AG08395 (cell line): Measurements from ENCODE around the gene BIRC7.

Experiments used
- DNase-seq: peaks from one replicate; pipeline ENCODE4 v3.0.0; 2012; ENCODE audit warnings: mixed read lengths, low spot score

Gene BIRC7

GRCh38 chr20:63265891-63266515, 30.3 kb downstream of the BIRC7 start:
- peak; percentile 88 for DNase-seq

DNA sequence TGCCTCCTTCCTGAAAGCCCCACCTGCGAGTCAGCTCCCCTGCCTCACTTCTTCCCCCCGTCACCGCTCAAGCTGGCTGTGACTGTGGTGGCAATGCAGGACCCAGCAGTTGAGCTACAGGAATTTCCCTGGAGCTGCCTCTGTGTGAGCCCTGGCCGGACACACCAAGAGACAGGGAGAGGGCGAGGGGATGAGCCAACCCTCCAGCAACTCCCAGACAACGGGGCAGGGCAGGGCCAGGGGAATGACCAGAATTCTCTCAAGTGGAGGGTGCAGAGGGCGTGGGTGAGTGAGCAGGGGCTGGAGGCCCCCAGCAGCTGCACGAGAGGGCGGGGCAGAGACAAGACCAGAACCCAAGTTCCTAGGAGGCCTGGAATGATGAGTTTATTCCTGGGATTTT, 32.0 kb downstream of the BIRC7 start:
- DNase-seq = no peak

DNA sequence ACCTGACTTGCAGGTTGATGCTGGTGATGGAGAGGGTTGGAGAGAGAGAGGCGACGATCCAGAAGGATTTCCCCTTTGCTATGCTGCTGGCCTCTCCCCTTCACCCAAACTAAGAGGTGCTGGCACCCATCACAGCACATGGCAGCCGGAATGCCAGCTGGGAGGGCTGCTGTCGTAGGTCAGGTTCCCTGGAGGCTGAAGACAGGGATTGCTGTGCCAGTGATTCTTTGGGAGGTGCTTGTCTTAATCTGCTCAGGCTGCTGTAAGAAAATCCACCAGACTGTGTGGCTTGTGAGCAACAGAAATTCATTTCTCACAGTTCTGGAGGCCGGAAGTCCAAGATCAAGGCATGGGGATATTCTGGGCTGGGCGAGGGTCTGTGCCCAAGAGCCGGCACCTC, 32.6 kb downstream of the BIRC7 start:
- no peak for DNase-seq

DNA sequence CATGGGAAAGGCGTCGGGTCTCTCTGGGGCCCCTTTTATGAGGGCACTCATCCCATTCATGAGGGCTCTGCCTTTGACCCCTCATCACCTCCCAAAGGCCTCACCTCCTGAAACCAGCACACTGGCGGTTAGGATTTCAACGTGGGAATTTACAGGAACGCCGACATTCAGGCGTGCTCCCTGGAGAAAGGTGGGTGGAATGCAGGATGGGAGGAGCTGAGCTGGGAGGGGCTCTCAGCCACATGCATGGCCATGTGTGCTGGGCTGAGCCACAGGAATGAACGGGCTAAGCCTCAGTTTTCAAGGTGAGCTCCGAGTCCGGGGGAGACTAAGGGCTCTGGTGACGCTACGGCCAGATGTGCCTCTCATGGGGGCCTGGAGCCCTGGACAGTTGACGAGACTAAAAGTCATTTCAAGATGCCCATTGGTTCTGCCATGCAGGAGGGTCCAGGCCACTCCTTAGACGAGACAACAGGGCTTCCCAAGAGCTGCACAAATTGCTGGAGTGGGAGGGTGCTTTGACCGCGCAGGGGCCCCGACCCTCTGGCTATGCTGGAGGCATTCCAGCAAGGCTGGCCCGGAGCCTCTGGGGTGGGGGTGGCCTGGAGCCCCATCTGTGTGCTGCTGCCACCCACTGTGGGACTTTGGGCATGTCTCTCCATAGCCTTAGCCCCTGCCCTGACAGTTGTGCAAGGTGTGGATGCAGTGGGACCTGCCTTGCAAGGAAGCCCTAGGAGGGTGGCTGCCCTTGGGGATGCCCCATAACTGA, 33.1 kb downstream of the BIRC7 start:
- no peak for DNase-seq

DNA sequence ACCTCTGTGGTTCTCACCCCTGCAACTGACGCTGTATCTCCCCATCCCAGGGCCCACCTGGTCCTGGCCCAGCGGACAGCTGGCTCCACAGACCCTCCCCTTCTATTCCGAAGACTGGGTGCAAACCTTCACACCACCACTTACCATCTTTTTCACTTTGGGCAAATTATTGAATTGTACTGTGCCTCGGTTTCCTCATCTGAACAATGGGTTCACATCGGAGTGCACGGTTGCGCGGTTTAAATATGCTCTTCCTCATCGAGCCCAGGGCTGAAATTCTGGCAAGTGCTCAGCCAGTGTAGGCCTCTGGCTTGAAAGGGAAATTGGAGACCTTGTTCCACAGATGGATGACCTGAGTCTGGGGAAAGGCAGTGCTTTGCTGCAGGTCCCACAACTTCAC, 34.0 kb downstream of the BIRC7 start:
- no peak for DNase-seq

DNA sequence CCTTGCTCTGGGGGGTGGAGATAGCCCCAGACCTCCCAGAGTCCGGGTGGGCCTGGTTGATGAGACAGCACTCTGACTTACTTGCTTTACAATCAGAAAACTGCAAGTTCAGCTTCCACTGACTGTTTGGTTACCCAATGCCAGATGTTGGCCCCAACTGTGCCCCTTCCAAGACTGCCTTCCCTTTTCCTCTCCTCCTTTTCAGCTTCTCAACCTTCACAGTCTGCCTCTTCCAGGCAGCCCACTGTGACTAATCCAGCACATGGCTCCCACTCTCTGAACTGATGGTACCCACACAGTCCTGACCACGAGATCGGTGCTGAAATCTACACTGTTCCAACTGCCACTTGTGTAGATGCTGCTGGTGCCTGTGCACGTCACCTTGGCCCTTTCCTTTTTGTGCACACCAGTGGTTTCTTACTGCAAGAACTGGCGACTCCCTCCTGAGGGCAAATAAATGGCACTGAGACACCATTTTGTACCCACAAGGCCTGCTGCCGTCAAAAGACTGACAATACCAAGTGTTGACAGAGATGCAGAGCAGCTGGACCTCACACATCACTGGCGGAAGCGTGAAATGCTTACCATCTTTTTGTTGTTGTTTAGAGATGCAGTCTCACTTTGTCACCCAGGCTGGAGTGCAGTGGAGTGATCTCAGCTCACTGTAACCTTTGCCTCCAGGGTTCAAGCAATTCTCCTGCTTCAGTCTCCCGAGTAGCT, 35.1 kb downstream of the BIRC7 start:
- DNase-seq = no peak

- peak; percentile 97 for DNase-seq
Observed at GRCh38 chr20:63272105-63273058, 36.7 kb downstream of the BIRC7 start, which contains the start of gene ARFGAP1. TSS of gene ARFGAP1 (plus strand) at chr20:63272813. CDS start at chr20:63275581, 2,768 bp downstream.

- DNase-seq = no peak
Observed at GRCh38 chr20:63273059-63273579, 37.4 kb downstream of the BIRC7 start.

GRCh38 chr20:63273635-63274380, 38.1 kb downstream of the BIRC7 start:
- peak; percentile 79 for DNase-seq

GRCh38 chr20:63274381-63275228, 38.9 kb downstream of the BIRC7 start:
- no peak for DNase-seq

DNA sequence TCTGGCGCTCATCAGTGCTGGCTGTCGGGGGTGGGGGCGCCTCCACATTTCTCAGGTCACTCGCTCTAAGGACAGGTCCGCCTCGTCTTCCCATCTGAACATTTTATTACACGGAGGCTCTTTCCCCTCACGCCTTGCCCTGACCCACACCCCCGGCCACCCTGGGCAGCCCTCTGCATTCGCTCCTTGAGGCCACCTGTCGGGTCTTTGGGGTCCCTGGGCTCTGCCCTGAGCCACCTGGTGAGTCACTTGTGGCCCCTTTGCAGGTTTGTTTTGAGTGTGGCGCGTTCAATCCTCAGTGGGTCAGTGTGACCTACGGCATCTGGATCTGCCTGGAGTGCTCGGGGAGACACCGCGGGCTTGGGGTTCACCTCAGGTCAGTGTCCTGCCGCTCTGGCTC, 40.1 kb downstream of the BIRC7 start:
- no peak for DNase-seq

GRCh38 chr20:63276956-63277355, 41.3 kb downstream of the BIRC7 start:
- DNase-seq = no peak

DNA sequence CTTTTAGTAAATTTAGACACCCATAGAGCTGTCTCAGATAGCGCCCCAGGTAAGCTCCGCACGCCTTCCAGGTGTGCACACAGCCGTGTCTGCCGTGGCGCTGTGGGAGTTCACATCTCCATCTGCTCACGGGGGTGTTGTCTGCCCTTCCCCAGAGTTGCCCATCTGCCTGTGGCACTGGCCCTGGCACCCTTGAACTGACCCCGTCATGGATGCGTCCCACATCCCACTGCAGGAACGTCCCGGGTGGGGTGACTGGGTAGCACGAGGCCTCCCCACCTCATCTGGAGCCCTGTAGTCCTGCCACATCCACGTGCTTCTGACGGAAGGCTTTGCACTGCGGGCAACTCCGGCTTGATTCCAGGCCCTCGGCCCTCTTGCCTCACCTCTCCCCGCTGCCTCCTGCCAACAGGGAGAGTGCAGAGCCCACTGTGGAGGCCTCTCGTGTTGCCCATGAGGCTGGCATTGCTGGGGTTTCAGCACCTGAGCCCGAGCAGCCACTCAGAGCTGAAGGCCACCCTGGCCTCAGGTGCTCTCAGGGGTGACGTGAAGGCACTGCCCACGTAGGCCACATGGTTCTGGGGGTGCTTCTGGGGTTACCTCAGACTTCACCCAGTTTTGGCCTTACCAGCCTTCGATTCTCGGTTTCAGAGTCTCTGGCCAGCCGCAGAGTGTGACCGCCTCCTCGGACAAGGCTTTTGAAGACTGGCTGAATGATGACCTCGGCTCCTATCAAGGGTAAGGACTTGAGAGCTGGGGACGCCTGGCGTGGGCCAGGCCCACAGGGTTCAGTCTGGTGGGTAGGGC, 42.0 kb downstream of the BIRC7 start:
- DNase-seq = no peak

GRCh38 chr20:63278661-63279060, 43.0 kb downstream of the BIRC7 start:
- no peak for DNase-seq

DNA sequence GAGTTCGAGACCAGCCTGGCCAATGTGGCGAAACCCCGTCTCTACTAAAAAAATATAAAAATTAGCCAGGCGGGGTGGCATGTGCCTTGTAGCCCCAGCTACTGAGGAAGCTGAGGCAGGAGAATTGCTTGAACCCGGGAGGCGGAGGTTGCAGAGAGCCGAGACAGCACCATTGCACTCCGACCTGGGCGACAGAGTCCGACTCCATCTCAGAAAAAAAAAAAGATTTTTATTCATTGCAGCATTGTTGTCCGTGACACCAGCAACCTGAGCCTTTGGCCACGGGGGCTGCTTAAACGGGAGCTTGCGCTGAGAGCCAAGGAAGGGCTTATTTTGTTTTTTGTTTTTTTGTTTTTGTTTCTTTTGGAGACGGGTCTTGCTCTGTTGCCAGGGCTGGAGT, 44.2 kb downstream of the BIRC7 start:
- DNase-seq = no peak

GRCh38 chr20:63280371-63280770, 44.7 kb downstream of the BIRC7 start:
- DNase-seq = no peak

DNA sequence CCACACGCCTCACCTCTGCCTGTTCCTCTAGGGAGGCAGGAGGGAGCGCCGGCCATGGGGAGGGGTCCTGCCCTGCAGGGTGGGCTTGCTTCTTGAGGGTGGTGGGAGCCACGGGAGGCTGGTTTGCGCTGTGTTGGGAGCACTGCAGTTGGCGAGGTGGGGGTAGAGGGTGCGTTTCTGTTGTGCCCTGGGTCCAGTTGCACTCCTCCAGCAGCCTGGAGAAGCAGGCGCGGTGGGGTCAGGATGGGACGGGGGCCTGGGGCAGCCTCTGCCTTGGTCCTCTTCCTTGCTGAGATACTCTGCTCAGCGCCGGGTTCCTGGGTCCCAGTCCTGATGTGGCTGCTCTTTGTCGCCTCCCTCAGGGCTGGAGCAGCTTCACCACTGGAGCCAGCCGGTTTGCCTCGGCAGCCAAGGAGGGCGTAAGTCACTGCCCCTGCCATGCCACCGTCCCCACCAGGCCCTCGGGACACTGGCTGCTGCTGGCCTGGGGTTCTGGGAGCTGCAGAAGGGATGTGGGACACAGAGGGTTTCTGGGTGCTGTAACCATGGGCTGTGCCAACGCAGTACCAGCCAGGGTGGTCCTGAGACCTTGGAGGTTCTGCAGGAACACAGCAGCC, 45.3 kb downstream of the BIRC7 start:
- DNase-seq = no peak
